B cell (primary cell): Measurements from ENCODE around the gene BAG3.

Experiments used
- CTCF ChIP-seq: fragments of 200-600 bp; IDR thresholded peaks from one replicate; pipeline ENCODE4 v1.8.0; 2022; ENCODE audit warnings: antibody characterized with exemption, mild to moderate bottlenecking
- EZH2 ChIP-seq: IDR thresholded peaks from 2 replicates; pipeline ENCODE4 v1.6.1; 2012; ENCODE audit warnings: borderline replicate concordance, low read depth, mild to moderate bottlenecking, moderate library complexity, low read length; ENCODE audit not compliant: insufficient read depth, poor library complexity, severe bottlenecking

- peak; percentile 41 for TF ChIP-seq CTCF
- TF ChIP-seq EZH2, result no peak
Measured at GRCh38 chr10:119688033-119688508, 36.9 kb downstream of the BAG3 start.
